Ascending aorta (tissue), 2 donors: Measurements from ENCODE around the gene BTBD17. TPM values are rescaled to one million over a fixed set of nuclear protein-coding genes. Genes with fewer than 3 reads are reported as not detected.
A peak's percentile ranks its signal among the peaks of the same experiment; 100 is the strongest.

ENCODE experiments used
- DNase-seq, 2 donors: peaks; one replicate each; pipeline ENCODE4 v3.0.0-alpha.2; 2019; ENCODE audit warnings: low spot score in 2 of 2
- H3K27ac ChIP-seq, 2 donors: fragments of 200-600 bp; sonication (generic); one replicate each; pipeline ENCODE4 v1.5.1; 2016 to 2017; ENCODE audit warnings: mild to moderate bottlenecking in 1 of 2
- H3K27me3 ChIP-seq: fragments of 200-600 bp; sonication (generic); one replicate; pipeline ENCODE4 v1.5.1; 2017
- H3K36me3 ChIP-seq, 2 donors: fragments of 200-600 bp; sonication (generic); one replicate each; pipeline ENCODE4 v1.5.1; 2016
- H3K4me1 ChIP-seq, 2 donors: fragments of 200-600 bp; sonication (generic); one replicate each; pipeline ENCODE4 v1.5.1; 2016 to 2017; ENCODE audit warnings: mild to moderate bottlenecking in 1 of 2
- H3K4me3 ChIP-seq, 2 donors: fragments of 200-600 bp; sonication (generic); one replicate each; pipeline ENCODE4 v1.5.1; 2016 to 2017; ENCODE audit warnings: mild to moderate bottlenecking in 1 of 2
- H3K9me3 ChIP-seq, 2 donors: fragments of 200-600 bp; sonication (generic); one replicate each; pipeline ENCODE4 v1.5.1; 2016
- CTCF ChIP-seq, 3 experiments: fragments of 200-600 bp in 2 of 3; fragments of 450-650 bp in 1 of 3; sonication (generic) in 2 of 3; IDR thresholded peaks; one replicate each; pipeline ENCODE4 v1.5.1; 2016 to 2019; ENCODE audit warnings: antibody characterized with exemption in 3 of 3, mild to moderate bottlenecking in 1 of 3, moderate library complexity in 1 of 3
- intact Hi-C: fragments of 100-400 bp; cut with DNase I; formaldehyde crosslinking; loops from one replicate; pipeline ENCODE4 v1.15.1; 2023
- total RNA-seq: library from RNA; depleted of rRNA; stranded (reverse); fragments of >200 nt; gene quantifications from one replicate; pipeline ENCODE4 v1.1.0, GENCODE V29; 2016

Gene BTBD17
- total RNA-seq, 1 donor from 2014 or later = not detected

GRCh38 chr17:74325376-74325742, 36.3 kb downstream of the BTBD17 start:
- Histone ChIP-seq H3K9me3 (no peaks in the 10 kb centered on the region), H3K4me3 (peak overlapping the region; percentile 49 to 55), H3K4me1 (peaks cover 0 to 2% of the 10 kb centered on the region in 2 donors), H3K27me3 (peaks cover 4% of the 10 kb centered on the region), H3K36me3 (no peaks in the 10 kb centered on the region), H3K27ac (no peak overlapping the region)
- TF ChIP-seq CTCF (IDR thresholded peaks at IDR 0.05) = no peak
- DNase-seq = no peak
- intact Hi-C loops = no loop called here

- intact Hi-C loops = no loop called here
- DNase-seq = no peak
- Histone ChIP-seq H3K9me3 (no peaks in the 10 kb centered on the region), H3K36me3 (no peaks in the 10 kb centered on the region), H3K4me1 (peaks cover 0 to 2% of the 10 kb centered on the region in 2 donors), H3K4me3 (no peak overlapping the region), H3K27ac (no peak overlapping the region), H3K27me3 (peaks cover 4% of the 10 kb centered on the region)
- no peak for TF ChIP-seq CTCF (IDR thresholded peaks at IDR 0.05)
Observed at GRCh38 chr17:74324521-74324920, 37.1 kb downstream of the BTBD17 start.

GRCh38 chr17:74318391-74318790, 43.3 kb downstream of the BTBD17 start:
- intact Hi-C loops = no loop called here
- no peaks in the 10 kb centered on the region for H3K36me3 ChIP-seq
- no peaks in the 10 kb centered on the region for H3K27me3 ChIP-seq
- no peak for TF ChIP-seq CTCF (IDR thresholded peaks at IDR 0.05)
- H3K27ac ChIP-seq = no peak overlapping the region
- H3K4me3 ChIP-seq = no peak overlapping the region
- no peak for DNase-seq
- no peaks in the 10 kb centered on the region for H3K4me1 ChIP-seq
- H3K9me3 ChIP-seq = no peaks in the 10 kb centered on the region

GRCh38 chr17:74317071-74317470, 44.6 kb downstream of the BTBD17 start:
- H3K9me3 ChIP-seq = no peaks in the 10 kb centered on the region
- DNase-seq = no peak
- H3K4me3 ChIP-seq = no peak overlapping the region
- H3K36me3 ChIP-seq = no peaks in the 10 kb centered on the region
- intact Hi-C loops = no loop called here
- H3K27me3 ChIP-seq = no peaks in the 10 kb centered on the region
- no peak overlapping the region for H3K27ac ChIP-seq
- TF ChIP-seq CTCF (IDR thresholded peaks at IDR 0.05) = no peak
- no peaks in the 10 kb centered on the region for H3K4me1 ChIP-seq

- DNase-seq = no peak
- Histone ChIP-seq H3K9me3 (no peaks in the 10 kb centered on the region), H3K4me3 (no peak overlapping the region), H3K36me3 (no peaks in the 10 kb centered on the region), H3K27ac (no peak overlapping the region), H3K27me3 (no peaks in the 10 kb centered on the region), H3K4me1 (no peaks in the 10 kb centered on the region)
- no peak for TF ChIP-seq CTCF (IDR thresholded peaks at IDR 0.05)
- intact Hi-C loops = no loop called here
Observed at GRCh38 chr17:74316220-74316619, 45.4 kb downstream of the BTBD17 start.

- no peak overlapping the region for H3K4me3 ChIP-seq
Observed at GRCh38 chr17:74314877-74315276, 46.8 kb downstream of the BTBD17 start.

More at GRCh38 chr17:74314877-74315276, 46.8 kb downstream of the BTBD17 start:
- no peaks in the 10 kb centered on the region for H3K27me3 ChIP-seq
- no peak overlapping the region for H3K27ac ChIP-seq
- no peaks in the 10 kb centered on the region for H3K4me1 ChIP-seq
- intact Hi-C loops = no loop called here
- no peak for TF ChIP-seq CTCF (IDR thresholded peaks at IDR 0.05)
- DNase-seq = no peak
- H3K9me3 ChIP-seq = no peaks in the 10 kb centered on the region
- no peaks in the 10 kb centered on the region for H3K36me3 ChIP-seq
